Measurements from ENCODE around the gene COMMD1. TPM values are rescaled to one million over a fixed set of nuclear protein-coding genes. Genes with fewer than 3 reads are reported as not detected.
"Not testable (repeated sequence)": the region's sequence is repeated elsewhere in the genome, so short reads cannot be mapped to it uniquely, and the experiment has no call there.

The COMMD1 gene
- total and polyA plus RNA-seq, 7 experiments from 2014 or later, result 15.6 to 65.3 (median 21.4) TPM

DNA sequence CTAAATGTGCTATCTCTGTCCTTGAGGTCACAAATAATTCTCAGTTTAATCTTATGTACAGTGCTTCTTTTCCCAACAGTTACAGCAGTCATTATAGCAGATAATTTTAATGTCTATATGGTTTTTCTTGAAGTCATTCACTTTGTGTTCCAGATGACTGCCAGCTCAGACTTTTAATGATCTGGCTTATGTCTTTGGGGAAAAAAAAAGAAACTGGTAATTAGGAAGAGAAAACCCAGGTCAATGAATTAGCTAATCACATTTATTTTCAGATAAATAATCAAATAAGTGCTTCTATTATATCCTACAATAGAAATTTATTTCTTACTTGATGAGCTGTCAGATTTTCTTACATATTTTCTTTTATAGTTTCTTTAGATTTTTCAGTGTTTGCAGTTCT is 96.0 kb downstream of the COMMD1 start:
- H3K27me3 Mint-ChIP-seq, result no peaks in the 10 kb centered on the region
- no peak for DNase-seq
- peaks cover 0 to 35% (median 23%) of the 10 kb centered on the region in 5 donors for H3K36me3 Mint-ChIP-seq
- no peak for ATAC-seq
- peaks cover 0 to 5% (median 0%) of the 10 kb centered on the region in 3 experiments for H3K36me3 ChIP-seq (ENCODE audit: control insufficient read depth in 2 of 3, insufficient read depth in 3 of 3, low read length in 3 of 3)
- H3K4me1 Mint-ChIP-seq, result peaks cover 0 to 2% (median 0%) of the 10 kb centered on the region in 7 donors
- H3K4me1 ChIP-seq (ENCODE audit: control insufficient read depth in 2 of 2, insufficient read depth in 2 of 2, low read length in 2 of 2), result no peaks in the 10 kb centered on the region
- no peak overlapping the region for H3K4me3 ChIP-seq (ENCODE audit: low read length)
- H3K27ac ChIP-seq (ENCODE audit: low read depth, low read length), result no peak overlapping the region
- CTCF ChIA-PET, result no interaction called here
- H3K27ac Mint-ChIP-seq, result no peak overlapping the region
- H3K9me3 ChIP-seq (ENCODE audit: control insufficient read depth in 2 of 3, low read length in 3 of 3), result no peaks in the 10 kb centered on the region
- no peaks in the 10 kb centered on the region for H3K27me3 ChIP-seq (ENCODE audit: control insufficient read depth in 2 of 2, insufficient read depth in 2 of 2, low read length in 2 of 2)
- intact Hi-C loops (cut with micrococcal nuclease), result no loop called here
- no peak overlapping the region for H3K4me3 Mint-ChIP-seq
- H3K9me3 Mint-ChIP-seq, result peaks cover 0 to 3% (median 0%) of the 10 kb centered on the region in 11 donors
- POLR2A ChIA-PET, result no interaction called here

GRCh38 chr2:62004428-62004827 is 99.0 kb downstream of the COMMD1 start:
- H3K9me3 Mint-ChIP-seq; intact Hi-C loops (cut with micrococcal nuclease); H3K27ac Mint-ChIP-seq; ATAC-seq; DNase-seq; H3K27me3 ChIP-seq (ENCODE audit: control insufficient read depth in 2 of 2, insufficient read depth in 2 of 2, low read length in 2 of 2); H3K36me3 ChIP-seq (ENCODE audit: control insufficient read depth in 2 of 3, insufficient read depth in 3 of 3, low read length in 3 of 3); H3K4me3 Mint-ChIP-seq; CTCF ChIA-PET; H3K27me3 Mint-ChIP-seq; POLR2A ChIA-PET; H3K4me1 Mint-ChIP-seq; H3K4me1 ChIP-seq (ENCODE audit: control insufficient read depth in 2 of 2, insufficient read depth in 2 of 2, low read length in 2 of 2); H3K4me3 ChIP-seq (ENCODE audit: low read length); H3K27ac ChIP-seq (ENCODE audit: low read depth, low read length); H3K9me3 ChIP-seq (ENCODE audit: control insufficient read depth in 2 of 3, low read length in 3 of 3): not testable (repeated sequence)
- peaks cover 0 to 31% (median 23%) of the 10 kb centered on the region in 5 donors for H3K36me3 Mint-ChIP-seq

DNA sequence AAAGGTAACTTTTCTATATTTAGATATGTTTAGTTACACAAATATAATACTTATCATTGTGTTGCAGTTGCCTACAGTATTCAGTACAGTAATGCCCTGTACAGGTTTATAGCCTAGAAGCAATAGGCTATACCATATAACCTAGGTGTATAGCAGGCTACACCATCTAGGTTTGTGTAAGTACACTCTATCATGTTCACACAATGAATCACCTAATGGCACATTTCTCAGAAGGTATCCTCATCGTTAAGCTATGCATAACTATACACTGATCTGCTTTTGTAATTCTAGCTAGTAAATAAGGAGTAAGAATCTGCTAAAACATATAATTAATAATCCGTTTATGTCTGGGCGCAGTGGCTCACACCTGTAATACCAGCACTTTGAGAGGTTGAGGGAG is 102.1 kb downstream of the COMMD1 start:
- H3K4me1 Mint-ChIP-seq, result peaks cover 0 to 3% (median 0%) of the 10 kb centered on the region in 7 donors
- ChIA-PET POLR2A (no interaction called here), CTCF (no interaction called here)
- DNase-seq (no peak), ATAC-seq (no peak)
- no peaks in the 10 kb centered on the region for H3K9me3 ChIP-seq (ENCODE audit: control insufficient read depth in 2 of 3, low read length in 3 of 3)
- intact Hi-C loops (cut with micrococcal nuclease), result no loop called here
- no peaks in the 10 kb centered on the region for H3K27me3 Mint-ChIP-seq
- H3K4me1 ChIP-seq (ENCODE audit: control insufficient read depth in 2 of 2, insufficient read depth in 2 of 2, low read length in 2 of 2), result no peaks in the 10 kb centered on the region
- H3K4me3 Mint-ChIP-seq, result no peak overlapping the region
- no peak overlapping the region for H3K4me3 ChIP-seq (ENCODE audit: low read length)
- H3K36me3 Mint-ChIP-seq, result peaks cover 0 to 40% (median 23%) of the 10 kb centered on the region in 5 donors
- H3K27ac Mint-ChIP-seq, result no peak overlapping the region
- no peaks in the 10 kb centered on the region for H3K27me3 ChIP-seq (ENCODE audit: control insufficient read depth in 2 of 2, insufficient read depth in 2 of 2, low read length in 2 of 2)
- no peaks in the 10 kb centered on the region for H3K36me3 ChIP-seq (ENCODE audit: control insufficient read depth in 2 of 3, insufficient read depth in 3 of 3, low read length in 3 of 3)
- H3K9me3 Mint-ChIP-seq, result peaks cover 0 to 3% (median 0%) of the 10 kb centered on the region in 11 donors
- H3K27ac ChIP-seq (ENCODE audit: low read depth, low read length), result no peak overlapping the region

DNA sequence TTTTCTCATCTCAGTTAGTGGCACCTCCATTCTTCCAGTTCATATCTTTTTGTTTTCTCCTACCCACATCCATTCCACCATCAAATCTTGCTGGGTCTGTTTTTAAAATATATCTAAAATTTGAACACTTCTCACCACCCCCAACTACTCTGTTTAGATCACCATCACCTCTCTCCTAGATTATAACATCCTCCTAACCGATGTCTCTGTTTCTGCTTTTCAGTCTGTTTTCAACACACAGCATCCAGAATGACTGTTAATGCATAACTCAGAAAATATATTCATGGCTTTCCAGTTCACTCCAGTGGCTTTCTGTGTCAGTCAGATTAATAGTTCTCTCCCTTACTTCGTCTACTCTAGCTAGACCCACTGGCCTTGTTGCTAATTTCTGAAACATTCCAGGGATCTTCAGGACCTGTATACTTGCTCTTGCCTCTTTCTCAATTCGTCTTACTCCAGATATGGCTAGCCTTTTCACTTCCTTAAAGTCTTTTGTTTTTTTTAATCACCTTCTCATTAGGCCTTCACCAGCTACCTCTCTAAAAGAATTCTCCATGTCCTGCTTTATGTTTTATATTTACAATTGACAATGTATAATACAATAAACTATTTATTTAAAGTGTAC is 105.3 kb downstream of the COMMD1 start:
- Mint-ChIP-seq H3K4me1 (peaks cover 0 to 6% (median 0%) of the 10 kb centered on the region in 7 donors), H3K36me3 (peaks cover 0 to 35% (median 16%) of the 10 kb centered on the region in 5 donors), H3K27me3 (no peaks in the 10 kb centered on the region), H3K27ac (no peak overlapping the region), H3K4me3 (no peak overlapping the region), H3K9me3 (peaks cover 0 to 3% (median 0%) of the 10 kb centered on the region in 11 donors)
- H3K4me1 ChIP-seq (ENCODE audit: control insufficient read depth in 2 of 2, insufficient read depth in 2 of 2, low read length in 2 of 2), result no peaks in the 10 kb centered on the region
- no peaks in the 10 kb centered on the region for H3K36me3 ChIP-seq (ENCODE audit: control insufficient read depth in 2 of 3, insufficient read depth in 3 of 3, low read length in 3 of 3)
- no peaks in the 10 kb centered on the region for H3K27me3 ChIP-seq (ENCODE audit: control insufficient read depth in 2 of 2, insufficient read depth in 2 of 2, low read length in 2 of 2)
- no peak overlapping the region for H3K4me3 ChIP-seq (ENCODE audit: low read length)
- ATAC-seq (no peak), DNase-seq (no peak)
- POLR2A ChIA-PET, result no interaction called here
- intact Hi-C loops (cut with micrococcal nuclease), result no loop called here
- H3K9me3 ChIP-seq (ENCODE audit: control insufficient read depth in 2 of 3, low read length in 3 of 3), result no peaks in the 10 kb centered on the region
- CTCF ChIA-PET, result no interaction called here
- H3K27ac ChIP-seq (ENCODE audit: low read depth, low read length), result no peak overlapping the region

- DNase-seq, result no peak
- Histone ChIP-seq H3K36me3 (ENCODE audit: control insufficient read depth in 2 of 3, insufficient read depth in 3 of 3, low read length in 3 of 3) (no peaks in the 10 kb centered on the region), H3K27ac (ENCODE audit: low read depth, low read length) (no peak overlapping the region), H3K4me3 (ENCODE audit: low read length) (no peak overlapping the region), H3K27me3 (ENCODE audit: control insufficient read depth in 2 of 2, insufficient read depth in 2 of 2, low read length in 2 of 2) (no peaks in the 10 kb centered on the region), H3K9me3 (ENCODE audit: control insufficient read depth in 2 of 3, low read length in 3 of 3) (no peaks in the 10 kb centered on the region), H3K4me1 (ENCODE audit: control insufficient read depth in 2 of 2, insufficient read depth in 2 of 2, low read length in 2 of 2) (no peaks in the 10 kb centered on the region)
- ChIA-PET CTCF (no interaction called here), POLR2A (no interaction called here)
- Mint-ChIP-seq H3K27ac (no peak overlapping the region), H3K36me3 (peaks cover 6 to 40% (median 18%) of the 10 kb centered on the region in 5 donors), H3K27me3 (no peaks in the 10 kb centered on the region), H3K4me3 (no peak overlapping the region), H3K4me1 (peaks cover 0 to 8% (median 5%) of the 10 kb centered on the region in 7 donors), H3K9me3 (peaks cover 0 to 3% (median 0%) of the 10 kb centered on the region in 11 donors)
- ATAC-seq, result no peak
- intact Hi-C loops (cut with micrococcal nuclease), result no loop called here
Measured at GRCh38 chr2:62013641-62014040, 108.2 kb downstream of the COMMD1 start.

DNA sequence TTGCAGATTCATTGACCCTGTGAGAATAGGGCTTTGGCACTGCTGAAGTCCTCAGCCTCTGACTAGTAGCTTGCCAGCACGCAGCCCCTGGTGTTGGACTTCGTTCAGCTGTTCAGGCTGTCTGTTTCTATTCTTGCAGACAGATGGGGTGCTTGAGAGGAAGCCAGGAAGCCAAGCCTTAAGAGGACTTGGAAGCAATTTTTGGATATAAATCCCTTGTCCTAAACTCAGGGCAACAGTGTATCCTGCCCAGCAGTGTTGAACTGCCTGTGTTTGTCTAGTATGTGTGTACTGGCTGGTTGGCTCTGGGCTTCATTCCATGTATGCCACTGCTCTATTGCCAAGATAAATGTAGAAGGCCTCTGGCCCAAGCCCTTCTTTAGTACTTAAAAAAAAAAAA is 108.6 kb downstream of the COMMD1 start:
- ChIA-PET CTCF (no interaction called here), POLR2A (no interaction called here)
- peaks cover 0 to 3% (median 0%) of the 10 kb centered on the region in 11 donors for H3K9me3 Mint-ChIP-seq
- H3K36me3 Mint-ChIP-seq, result peaks cover 7 to 41% (median 19%) of the 10 kb centered on the region in 5 donors
- Histone ChIP-seq H3K36me3 (ENCODE audit: control insufficient read depth in 2 of 3, insufficient read depth in 3 of 3, low read length in 3 of 3) (no peaks in the 10 kb centered on the region), H3K4me3 (ENCODE audit: low read length) (no peak overlapping the region), H3K9me3 (ENCODE audit: control insufficient read depth in 2 of 3, low read length in 3 of 3) (no peaks in the 10 kb centered on the region), H3K27me3 (ENCODE audit: control insufficient read depth in 2 of 2, insufficient read depth in 2 of 2, low read length in 2 of 2) (no peaks in the 10 kb centered on the region), H3K27ac (ENCODE audit: low read depth, low read length) (no peak overlapping the region), H3K4me1 (ENCODE audit: control insufficient read depth in 2 of 2, insufficient read depth in 2 of 2, low read length in 2 of 2) (no peaks in the 10 kb centered on the region)
- intact Hi-C loops (cut with micrococcal nuclease), result no loop called here
- H3K27me3 Mint-ChIP-seq, result no peaks in the 10 kb centered on the region
- no peak overlapping the region for H3K27ac Mint-ChIP-seq
- H3K4me3 Mint-ChIP-seq, result no peak overlapping the region
- ATAC-seq (no peak), DNase-seq (no peak)
- H3K4me1 Mint-ChIP-seq, result peaks cover 0 to 9% (median 6%) of the 10 kb centered on the region in 7 donors

DNA sequence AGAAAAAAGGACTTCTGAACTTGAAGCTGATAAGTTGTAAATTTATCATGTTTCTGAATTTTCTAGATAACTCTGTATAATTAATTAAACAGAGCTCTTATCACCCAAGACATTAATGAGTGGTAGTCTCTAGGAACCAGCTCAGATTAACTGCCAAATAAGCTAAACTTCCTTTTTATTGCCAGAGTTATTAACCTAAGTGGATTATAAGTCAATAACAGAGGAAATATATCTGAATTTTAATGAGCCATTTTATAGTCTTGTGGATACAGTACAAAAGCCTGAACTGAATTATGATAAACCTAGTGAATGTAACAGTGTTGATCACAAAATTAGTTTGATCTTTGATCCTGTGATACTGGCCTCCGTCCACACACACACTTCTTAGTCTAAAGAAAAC is 111.5 kb downstream of the COMMD1 start:
- POLR2A ChIA-PET, result no interaction called here
- peaks cover 0 to 13% (median 7%) of the 10 kb centered on the region in 7 donors for H3K4me1 Mint-ChIP-seq
- H3K27ac Mint-ChIP-seq, result no peak overlapping the region
- peaks cover 11 to 43% (median 29%) of the 10 kb centered on the region in 5 donors for H3K36me3 Mint-ChIP-seq
- no peak for DNase-seq
- CTCF ChIA-PET, result no interaction called here
- intact Hi-C loops (cut with micrococcal nuclease), result no loop called here
- H3K9me3 Mint-ChIP-seq, result peaks cover 0 to 3% (median 0%) of the 10 kb centered on the region in 11 donors
- ATAC-seq, result no peak
- Histone ChIP-seq H3K36me3 (ENCODE audit: control insufficient read depth in 2 of 3, insufficient read depth in 3 of 3, low read length in 3 of 3) (no peaks in the 10 kb centered on the region), H3K27ac (ENCODE audit: low read depth, low read length) (no peak overlapping the region), H3K4me1 (ENCODE audit: control insufficient read depth in 2 of 2, insufficient read depth in 2 of 2, low read length in 2 of 2) (no peaks in the 10 kb centered on the region), H3K9me3 (ENCODE audit: control insufficient read depth in 2 of 3, low read length in 3 of 3) (no peaks in the 10 kb centered on the region), H3K4me3 (ENCODE audit: low read length) (no peak overlapping the region), H3K27me3 (ENCODE audit: control insufficient read depth in 2 of 2, insufficient read depth in 2 of 2, low read length in 2 of 2) (no peaks in the 10 kb centered on the region)
- no peak overlapping the region for H3K4me3 Mint-ChIP-seq
- H3K27me3 Mint-ChIP-seq, result no peaks in the 10 kb centered on the region

Measured in naive thymus-derived CD4-positive, alpha-beta T cell (primary cell).